Neural cell (in vitro differentiated cells): ENCODE data around the gene SYT1. TPM values are rescaled to one million over a fixed set of nuclear protein-coding genes. Genes with fewer than 3 reads are reported as not detected.

Source experiments
- H2AFZ ChIP-seq: fragments of 200-600, 300-800 bp; sonication (generic), shearing (Covaris generic); 2 replicates; pipeline ENCODE4 v1.6.0; 2014; ENCODE audit warnings: low read depth, mild to moderate bottlenecking, antibody characterized with exemption, low read length, moderate library complexity
- H3F3A ChIP-seq: fragments of 200-600 bp; shearing (Covaris generic); 2 replicates; pipeline ENCODE4 v1.6.1; 2016; ENCODE audit warnings: mild to moderate bottlenecking, moderate library complexity, mixed read lengths, antibody characterized with exemption, low read length; ENCODE audit not compliant: insufficient read depth, poor library complexity, severe bottlenecking
- H3K27ac ChIP-seq: fragments of 200-600, 300-800 bp; sonication (generic), shearing (Covaris generic); 2 replicates; pipeline ENCODE4 v1.5.1; 2014; ENCODE audit warnings: mild to moderate bottlenecking, low read length, moderate library complexity
- H3K27me3 ChIP-seq: fragments of 300-800, 200-600 bp; sonication (generic), shearing (Covaris generic); 2 replicates; pipeline ENCODE4 v1.6.0; 2014; ENCODE audit warnings: mild to moderate bottlenecking, low read depth, low read length, moderate library complexity; ENCODE audit not compliant: insufficient read depth
- H3K36me3 ChIP-seq: fragments of 300-800, 200-600 bp; sonication (generic), shearing (Covaris generic); 2 replicates; pipeline ENCODE4 v1.5.1; 2014; ENCODE audit warnings: mild to moderate bottlenecking, antibody characterized with exemption, low read length, moderate library complexity; ENCODE audit not compliant: insufficient read depth
- H3K4me2 ChIP-seq: fragments of 300-800, 200-600 bp; sonication (generic), shearing (Covaris generic); 2 replicates; pipeline ENCODE4 v1.6.0; 2014; ENCODE audit warnings: mild to moderate bottlenecking, low read length
- H3K4me3 ChIP-seq: fragments of 300-800, 200-600 bp; sonication (generic), shearing (Covaris generic); 2 replicates; pipeline ENCODE4 v1.5.1; 2014; ENCODE audit warnings: mild to moderate bottlenecking, low read length, moderate library complexity
- H3K79me2 ChIP-seq: fragments of 200-600 bp; shearing (Covaris generic); replicated peaks from 2 replicates; pipeline ENCODE4 v1.6.0; 2014; ENCODE audit warnings: mild to moderate bottlenecking, low read length, moderate library complexity; ENCODE audit not compliant: insufficient read depth
- H3K9ac ChIP-seq: fragments of 300-800, 200-600 bp; sonication (generic), shearing (Covaris generic); 2 replicates; pipeline ENCODE4 v1.6.1; 2016; ENCODE audit warnings: mild to moderate bottlenecking, low read length, mixed read lengths
- H3K9me2 ChIP-seq: fragments of 200-600 bp; shearing (Covaris generic); 2 replicates; pipeline ENCODE4 v1.6.1; 2016; ENCODE audit warnings: mild to moderate bottlenecking, low read length, mixed read lengths; ENCODE audit not compliant: insufficient read depth
- H3K9me3 ChIP-seq: fragments of 200-600, 300-800 bp; sonication (generic), shearing (Covaris generic); 2 replicates; pipeline ENCODE4 v1.6.1; 2016; ENCODE audit warnings: mild to moderate bottlenecking, mixed run types, low read length, moderate library complexity, mixed read lengths
- H4K20me1 ChIP-seq: fragments of 200-600 bp; shearing (Covaris generic); 2 replicates; pipeline ENCODE4 v1.6.1; 2016; ENCODE audit warnings: mild to moderate bottlenecking, mixed run types; ENCODE audit not compliant: insufficient read depth
- EP300 ChIP-seq: fragments of 450-650 bp; conservative IDR thresholded peaks from 2 replicates; pipeline ENCODE4 v1.6.1; 2014; ENCODE audit warnings: antibody characterized with exemption, mild to moderate bottlenecking, moderate library complexity; ENCODE audit not compliant: poor library complexity, severe bottlenecking
- EZH2 ChIP-seq: fragments of 200-600, 300-800 bp; shearing (Covaris generic), sonication (generic); IDR thresholded peaks from 2 replicates; pipeline ENCODE4 v1.6.1; 2014; ENCODE audit warnings: antibody characterized with exemption, low read length, borderline replicate concordance, mild to moderate bottlenecking; ENCODE audit not compliant: insufficient read depth, poor library complexity, severe bottlenecking
- MXI1 ChIP-seq: fragments of 450-650 bp; conservative IDR thresholded peaks from 2 replicates; pipeline ENCODE4 v1.6.1; 2014; ENCODE audit warnings: antibody characterized with exemption, mild to moderate bottlenecking; ENCODE audit not compliant: poor library complexity, severe bottlenecking
- POLR2AphosphoS5 ChIP-seq: IDR thresholded peaks from 2 replicates; pipeline ENCODE4 v1.6.1; 2012
- RAD21 ChIP-seq: fragments of 450-650 bp; conservative IDR thresholded peaks from 2 replicates; pipeline ENCODE4 v1.6.1; 2014; ENCODE audit warnings: antibody characterized with exemption, mild to moderate bottlenecking, moderate library complexity
- SMC3 ChIP-seq: fragments of 450-650 bp; conservative IDR thresholded peaks from 2 replicates; pipeline ENCODE4 v1.6.1; 2014; ENCODE audit warnings: antibody characterized with exemption, mild to moderate bottlenecking, moderate library complexity; ENCODE audit not compliant: poor library complexity
- TAF1 ChIP-seq: IDR thresholded peaks from 2 replicates; pipeline ENCODE4 v1.6.1; 2012; ENCODE audit warnings: low read depth
- polyA plus RNA-seq: library from polyadenylated mRNA; depleted of rRNA; stranded (reverse); fragments of >200 nt; gene quantifications from 2 replicates; pipeline ENCODE4 v1.2.3, GENCODE V29; 2014
- small RNA-seq, 3 experiments: library from RNA; depleted of rRNA; stranded (forward); fragments of <200 nt; gene quantifications; one replicate each; pipeline ENCODE3, GENCODE V24; 2012
- TF ChIP-seq, protein P1 (sequence below): fragments of 450-650 bp; IDR thresholded peaks from 2 replicates; pipeline ENCODE4 v1.5.1; 2014; ENCODE audit warnings: antibody characterized with exemption, mild to moderate bottlenecking, moderate library complexity; ENCODE audit not compliant: poor library complexity, severe bottlenecking
- TF ChIP-seq, protein P2 (sequence below): IDR thresholded peaks from 2 replicates; pipeline ENCODE4 v1.6.1; 2012; ENCODE audit warnings: borderline replicate concordance

SYT1 gene
- polyA plus RNA-seq, 1 donor from 2014 or later: 103 TPM

DNA sequence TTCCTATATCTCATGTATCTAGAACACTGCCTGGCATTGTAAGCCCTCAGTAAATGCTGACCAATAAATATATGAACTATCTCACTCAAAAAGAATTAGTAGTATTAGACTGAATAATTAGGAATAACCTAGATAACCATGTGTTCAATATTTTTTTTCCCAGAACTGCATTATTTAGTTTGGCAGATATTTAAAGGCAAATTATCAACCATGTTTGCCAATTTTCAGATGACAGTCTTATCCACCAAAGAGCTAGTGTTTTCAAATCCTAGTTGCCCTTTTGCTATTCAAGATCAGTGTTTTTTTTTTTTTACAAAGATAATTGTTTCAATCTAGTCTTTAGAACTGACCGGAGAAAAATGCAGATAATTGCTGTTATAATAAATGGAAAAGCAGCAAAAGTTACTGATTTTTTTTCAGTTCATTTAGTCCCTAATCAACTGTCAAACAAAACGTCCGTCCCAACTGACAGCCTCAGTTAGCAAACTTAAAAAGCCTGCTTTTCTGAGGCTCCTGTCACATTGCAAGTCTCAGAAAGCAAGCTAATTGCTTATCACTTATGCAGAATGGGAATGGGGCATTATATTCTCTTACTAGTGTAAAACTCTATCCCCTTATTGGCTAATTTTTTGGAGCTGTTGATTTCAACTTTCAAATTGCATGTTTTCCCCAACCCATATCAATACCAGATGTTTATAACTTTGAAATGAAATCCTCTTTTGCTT lies 623.0 kb downstream of the SYT1 start:
- no peaks in the 10 kb centered on the region for H3F3A ChIP-seq
- H3K27me3 ChIP-seq: no peaks in the 10 kb centered on the region
- H3K9me3 ChIP-seq: no peaks in the 10 kb centered on the region
- no peaks in the 10 kb centered on the region for H3K9me2 ChIP-seq
- TF ChIP-seq MXI1 (no peak), RAD21 (no peak), EP300 (peak; percentile 39), SMC3 (no peak), TAF1 (no peak), POLR2AphosphoS5 (peak; percentile 11), EZH2 (no peak)
- TF ChIP-seq, protein P1, sequence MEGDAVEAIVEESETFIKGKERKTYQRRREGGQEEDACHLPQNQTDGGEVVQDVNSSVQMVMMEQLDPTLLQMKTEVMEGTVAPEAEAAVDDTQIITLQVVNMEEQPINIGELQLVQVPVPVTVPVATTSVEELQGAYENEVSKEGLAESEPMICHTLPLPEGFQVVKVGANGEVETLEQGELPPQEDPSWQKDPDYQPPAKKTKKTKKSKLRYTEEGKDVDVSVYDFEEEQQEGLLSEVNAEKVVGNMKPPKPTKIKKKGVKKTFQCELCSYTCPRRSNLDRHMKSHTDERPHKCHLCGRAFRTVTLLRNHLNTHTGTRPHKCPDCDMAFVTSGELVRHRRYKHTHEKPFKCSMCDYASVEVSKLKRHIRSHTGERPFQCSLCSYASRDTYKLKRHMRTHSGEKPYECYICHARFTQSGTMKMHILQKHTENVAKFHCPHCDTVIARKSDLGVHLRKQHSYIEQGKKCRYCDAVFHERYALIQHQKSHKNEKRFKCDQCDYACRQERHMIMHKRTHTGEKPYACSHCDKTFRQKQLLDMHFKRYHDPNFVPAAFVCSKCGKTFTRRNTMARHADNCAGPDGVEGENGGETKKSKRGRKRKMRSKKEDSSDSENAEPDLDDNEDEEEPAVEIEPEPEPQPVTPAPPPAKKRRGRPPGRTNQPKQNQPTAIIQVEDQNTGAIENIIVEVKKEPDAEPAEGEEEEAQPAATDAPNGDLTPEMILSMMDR: no peak
- TF ChIP-seq, protein P2, sequence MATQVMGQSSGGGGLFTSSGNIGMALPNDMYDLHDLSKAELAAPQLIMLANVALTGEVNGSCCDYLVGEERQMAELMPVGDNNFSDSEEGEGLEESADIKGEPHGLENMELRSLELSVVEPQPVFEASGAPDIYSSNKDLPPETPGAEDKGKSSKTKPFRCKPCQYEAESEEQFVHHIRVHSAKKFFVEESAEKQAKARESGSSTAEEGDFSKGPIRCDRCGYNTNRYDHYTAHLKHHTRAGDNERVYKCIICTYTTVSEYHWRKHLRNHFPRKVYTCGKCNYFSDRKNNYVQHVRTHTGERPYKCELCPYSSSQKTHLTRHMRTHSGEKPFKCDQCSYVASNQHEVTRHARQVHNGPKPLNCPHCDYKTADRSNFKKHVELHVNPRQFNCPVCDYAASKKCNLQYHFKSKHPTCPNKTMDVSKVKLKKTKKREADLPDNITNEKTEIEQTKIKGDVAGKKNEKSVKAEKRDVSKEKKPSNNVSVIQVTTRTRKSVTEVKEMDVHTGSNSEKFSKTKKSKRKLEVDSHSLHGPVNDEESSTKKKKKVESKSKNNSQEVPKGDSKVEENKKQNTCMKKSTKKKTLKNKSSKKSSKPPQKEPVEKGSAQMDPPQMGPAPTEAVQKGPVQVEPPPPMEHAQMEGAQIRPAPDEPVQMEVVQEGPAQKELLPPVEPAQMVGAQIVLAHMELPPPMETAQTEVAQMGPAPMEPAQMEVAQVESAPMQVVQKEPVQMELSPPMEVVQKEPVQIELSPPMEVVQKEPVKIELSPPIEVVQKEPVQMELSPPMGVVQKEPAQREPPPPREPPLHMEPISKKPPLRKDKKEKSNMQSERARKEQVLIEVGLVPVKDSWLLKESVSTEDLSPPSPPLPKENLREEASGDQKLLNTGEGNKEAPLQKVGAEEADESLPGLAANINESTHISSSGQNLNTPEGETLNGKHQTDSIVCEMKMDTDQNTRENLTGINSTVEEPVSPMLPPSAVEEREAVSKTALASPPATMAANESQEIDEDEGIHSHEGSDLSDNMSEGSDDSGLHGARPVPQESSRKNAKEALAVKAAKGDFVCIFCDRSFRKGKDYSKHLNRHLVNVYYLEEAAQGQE: no peak
- no peaks in the 10 kb centered on the region for H3K36me3 ChIP-seq
- no peaks in the 10 kb centered on the region for H4K20me1 ChIP-seq
- no peak overlapping the region for H3K9ac ChIP-seq
- no peak overlapping the region for H3K4me3 ChIP-seq
- no peaks in the 10 kb centered on the region for H3K79me2 ChIP-seq
- no peak overlapping the region for H3K27ac ChIP-seq
- H2AFZ ChIP-seq: no peak overlapping the region
- no peak overlapping the region for H3K4me2 ChIP-seq

Small RNAs within 50 kb of the gene (small RNA-seq; reads per million reads assigned to genes)
- 0 to 9.9 (median 2.8) reads per million in 3 experiments for gene MIR1252
